Transverse colon (tissue), 4 donors: ENCODE data around the gene CDK15. TPM values are rescaled to one million over a fixed set of nuclear protein-coding genes. Genes with fewer than 3 reads are reported as not detected.

ENCODE experiments used
- DNase-seq: peaks from one replicate; pipeline ENCODE4 v3.0.0-alpha.2; 2019
- H3K27ac ChIP-seq, 4 donors: fragments of 200-600 bp; sonication (generic); 2 replicates each; pipeline ENCODE4 v1.5.1; 2016 to 2018; ENCODE audit warnings: inconsistent platforms in 4 of 4
- H3K27me3 ChIP-seq: fragments of 200-600 bp; sonication (generic); 2 replicates; pipeline ENCODE4 v1.5.1; 2017; ENCODE audit warnings: inconsistent platforms
- H3K36me3 ChIP-seq, 4 donors: fragments of 200-600 bp; sonication (generic); 2 replicates each; pipeline ENCODE4 v1.5.1; 2017 to 2019; ENCODE audit warnings: inconsistent platforms in 4 of 4
- H3K4me1 ChIP-seq, 4 donors: fragments of 200-600 bp; sonication (generic); 2 replicates each; pipeline ENCODE4 v1.5.1; 2017 to 2020; ENCODE audit warnings: inconsistent platforms in 4 of 4
- H3K4me3 ChIP-seq, 4 donors: fragments of 200-600 bp; sonication (generic); 1 replicate in 1 of 4; 2 replicates in 3 of 4; pipeline versions ENCODE4 v1.5.1 to v1.6.1; 2017 to 2019; ENCODE audit warnings: inconsistent platforms in 4 of 4
- H3K9me3 ChIP-seq, 2 donors: fragments of 200-600 bp; sonication (generic); 2 replicates each; pipeline ENCODE4 v1.5.1; 2017 to 2019; ENCODE audit warnings: inconsistent platforms in 2 of 2
- EP300 ChIP-seq: sonication (generic); formaldehyde crosslinking; IDR thresholded peaks from one replicate; pipeline ENCODE4 v1.6.1; 2017; ENCODE audit warnings: antibody characterized with exemption, low read depth
- POLR2A ChIP-seq: fragments of 450-650 bp; IDR thresholded peaks from one replicate; pipeline ENCODE4 v1.6.1; 2016; ENCODE audit warnings: antibody characterized with exemption, mild to moderate bottlenecking, moderate library complexity
- POLR2AphosphoS5 ChIP-seq, 3 donors: sonication (generic); formaldehyde crosslinking; IDR thresholded peaks; one replicate each; pipeline ENCODE4 v1.6.1; 2016; ENCODE audit warnings: antibody characterized with exemption in 3 of 3
- WGBS, 2 donors: methylation state at CpG; one replicate each; pipeline ENCODE4 v1.1.5; 2018; ENCODE audit warnings: low coverage in 1 of 2; 5-methylcytosine and 5-hydroxymethylcytosine counted together
- in situ Hi-C, 4 donors: fragments of 200-750 bp; cut with MboI; loops; one replicate each; pipeline versions ENCODE4 v1.15.0 to v1.15.1; 2017; ENCODE audit warnings: low sequenced_read_pairs in 3 of 4, low pct_ligation_motif_present in 1 of 4, low pct_unique_long_range_greater_than_20kb in 1 of 4
- intact Hi-C: fragments of 100-400 bp; cut with DNase I; formaldehyde crosslinking; loops from one replicate; pipeline ENCODE4 v1.15.1; 2023; ENCODE audit warnings: low total_unique reads
- total RNA-seq, 4 donors: library from RNA; depleted of rRNA; stranded (reverse); fragments of >200 nt; gene quantifications; one replicate each; pipeline ENCODE4 v1.1.0, GENCODE V29; 2016
- TF ChIP-seq, protein P1 (sequence below), 5 experiments: fragments of 200-600 bp in 3 of 5; fragments of 450-650 bp in 2 of 5; sonication (generic) in 3 of 5; IDR thresholded peaks; 1 replicate in 2 of 5; 2 replicates in 3 of 5; pipeline ENCODE4 v1.5.1; 2016 to 2017; ENCODE audit warnings: antibody characterized with exemption in 5 of 5, inconsistent platforms in 3 of 5, mild to moderate bottlenecking in 2 of 5, moderate library complexity in 1 of 5

CDK15 gene
- total RNA-seq, 4 donors from 2014 or later, result 0.14 to 0.79 TPM; not detected in 2

DNA sequence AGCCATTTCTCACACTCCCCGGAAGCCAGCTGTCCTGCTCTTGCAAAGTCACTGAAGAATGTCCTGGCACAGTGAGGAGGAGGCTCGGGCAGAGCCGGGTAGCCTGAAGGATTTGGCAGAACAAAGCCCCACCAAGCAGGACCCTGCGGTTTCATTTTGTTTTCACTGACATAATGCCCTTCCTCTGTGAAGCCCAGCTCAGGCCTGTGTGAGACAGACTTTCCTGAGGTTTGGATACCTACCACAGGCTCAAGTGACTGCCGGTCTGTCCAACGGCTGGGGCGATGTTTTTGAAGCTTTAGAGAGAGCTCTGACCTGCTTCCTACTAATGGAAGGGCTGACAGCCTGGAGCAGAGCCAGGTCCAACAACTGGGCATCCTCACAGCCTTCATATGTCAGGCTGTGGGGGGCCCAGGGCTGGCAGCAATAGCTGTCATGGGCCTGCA lies 127.5 kb downstream of the CDK15 start:
- Histone ChIP-seq H3K9me3 (no peaks in the 10 kb centered on the region), H3K27me3 (peaks cover 4% of the 10 kb centered on the region), H3K4me1 (peaks cover 0 to 4% (median 2%) of the 10 kb centered on the region in 4 donors), H3K27ac (no peak overlapping the region), H3K36me3 (no peaks in the 10 kb centered on the region), H3K4me3 (no peak overlapping the region)
- no peak for DNase-seq
- intact Hi-C loops, result no loop called here
- WGBS, 2 donors, result 74% methylated on average over 7 of the region's 7 CpGs; no CpG with 5 or more reads in 1 of the 2 donors
- TF ChIP-seq EP300, result no peak
- TF ChIP-seq POLR2AphosphoS5 (IDR thresholded peaks at IDR 0.05), result no peak
- TF ChIP-seq, protein P1, sequence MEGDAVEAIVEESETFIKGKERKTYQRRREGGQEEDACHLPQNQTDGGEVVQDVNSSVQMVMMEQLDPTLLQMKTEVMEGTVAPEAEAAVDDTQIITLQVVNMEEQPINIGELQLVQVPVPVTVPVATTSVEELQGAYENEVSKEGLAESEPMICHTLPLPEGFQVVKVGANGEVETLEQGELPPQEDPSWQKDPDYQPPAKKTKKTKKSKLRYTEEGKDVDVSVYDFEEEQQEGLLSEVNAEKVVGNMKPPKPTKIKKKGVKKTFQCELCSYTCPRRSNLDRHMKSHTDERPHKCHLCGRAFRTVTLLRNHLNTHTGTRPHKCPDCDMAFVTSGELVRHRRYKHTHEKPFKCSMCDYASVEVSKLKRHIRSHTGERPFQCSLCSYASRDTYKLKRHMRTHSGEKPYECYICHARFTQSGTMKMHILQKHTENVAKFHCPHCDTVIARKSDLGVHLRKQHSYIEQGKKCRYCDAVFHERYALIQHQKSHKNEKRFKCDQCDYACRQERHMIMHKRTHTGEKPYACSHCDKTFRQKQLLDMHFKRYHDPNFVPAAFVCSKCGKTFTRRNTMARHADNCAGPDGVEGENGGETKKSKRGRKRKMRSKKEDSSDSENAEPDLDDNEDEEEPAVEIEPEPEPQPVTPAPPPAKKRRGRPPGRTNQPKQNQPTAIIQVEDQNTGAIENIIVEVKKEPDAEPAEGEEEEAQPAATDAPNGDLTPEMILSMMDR (IDR thresholded peaks at IDR 0.05), result no peak
- TF ChIP-seq POLR2A, result no peak
- in situ Hi-C loops, result no loop called here

DNA sequence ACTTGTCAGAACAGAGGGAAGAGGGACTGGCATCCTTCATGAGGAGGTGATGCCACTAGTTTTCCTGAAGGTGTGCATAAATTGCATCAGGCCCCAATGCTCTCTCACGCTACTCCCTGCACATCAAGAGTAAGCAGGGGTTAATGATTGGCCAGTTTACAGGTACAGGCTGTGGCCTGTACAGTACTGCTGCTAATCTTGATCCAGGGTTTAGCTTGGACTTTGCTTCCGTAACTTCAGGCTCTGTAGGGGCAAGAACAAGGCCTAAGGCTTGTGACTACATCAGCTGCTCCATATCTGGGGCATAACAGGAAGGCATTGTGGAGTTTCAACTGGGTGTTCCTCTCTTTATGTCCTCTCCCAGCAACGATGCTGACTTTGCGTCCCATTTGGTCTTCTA lies 130.5 kb downstream of the CDK15 start:
- peaks cover 0 to 4% (median 2%) of the 10 kb centered on the region in 4 donors for H3K4me1 ChIP-seq
- no peaks in the 10 kb centered on the region for H3K9me3 ChIP-seq
- H3K36me3 ChIP-seq, result no peaks in the 10 kb centered on the region
- in situ Hi-C loops, result no loop called here
- H3K27me3 ChIP-seq, result peaks cover 4% of the 10 kb centered on the region
- H3K4me3 ChIP-seq, result no peak overlapping the region
- DNase-seq, result peak; percentile 23
- 67% methylated on average over 4 of the region's 4 CpGs; no CpG with 5 or more reads in 1 of the 2 donors for WGBS, 2 donors
- peak overlapping the region in 3 of 4 donors; percentile 46 to 57 (median 51) for H3K27ac ChIP-seq
- TF ChIP-seq EP300 (no peak), POLR2AphosphoS5 (IDR thresholded peaks at IDR 0.05) (no peak), POLR2A (no peak)
- TF ChIP-seq, protein P1 (IDR thresholded peaks at IDR 0.05), result no peak
- intact Hi-C loops, result no loop called here

DNA sequence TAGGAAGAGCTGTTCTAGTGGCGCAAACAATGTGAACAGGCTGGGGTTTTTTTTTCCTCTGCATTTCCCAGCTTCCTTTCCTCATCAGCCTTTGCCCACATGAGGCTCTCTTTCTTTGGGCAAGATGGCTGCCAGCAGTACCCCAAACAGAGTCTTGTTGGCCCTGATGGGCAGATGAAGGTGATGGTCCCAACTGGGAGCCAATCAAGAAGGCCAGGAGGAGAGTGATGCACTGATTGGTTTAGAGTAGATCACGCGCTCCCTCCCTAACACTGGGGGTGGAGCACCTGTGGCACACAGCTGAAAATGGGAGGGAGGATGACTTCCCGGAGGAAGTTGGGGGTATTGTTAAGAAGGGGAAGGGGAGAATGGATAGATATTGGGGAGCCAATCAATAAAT lies 131.0 kb downstream of the CDK15 start:
- no peaks in the 10 kb centered on the region for H3K9me3 ChIP-seq
- H3K27me3 ChIP-seq, result peaks cover 4% of the 10 kb centered on the region
- peak overlapping the region in 3 of 4 donors; percentile 46 to 57 (median 51) for H3K27ac ChIP-seq
- WGBS, 2 donors, result 92 to 100% methylated on average over 4 of the region's 4 CpGs
- no peak overlapping the region for H3K4me3 ChIP-seq
- intact Hi-C loops (no loop called here), in situ Hi-C loops (no loop called here)
- peaks cover 0 to 4% (median 2%) of the 10 kb centered on the region in 4 donors for H3K4me1 ChIP-seq
- no peak for TF ChIP-seq POLR2AphosphoS5 (IDR thresholded peaks at IDR 0.05)
- no peak for TF ChIP-seq EP300
- TF ChIP-seq, protein P1 (IDR thresholded peaks at IDR 0.05), result no peak
- TF ChIP-seq POLR2A, result no peak
- no peak for DNase-seq
- H3K36me3 ChIP-seq, result no peaks in the 10 kb centered on the region

DNA sequence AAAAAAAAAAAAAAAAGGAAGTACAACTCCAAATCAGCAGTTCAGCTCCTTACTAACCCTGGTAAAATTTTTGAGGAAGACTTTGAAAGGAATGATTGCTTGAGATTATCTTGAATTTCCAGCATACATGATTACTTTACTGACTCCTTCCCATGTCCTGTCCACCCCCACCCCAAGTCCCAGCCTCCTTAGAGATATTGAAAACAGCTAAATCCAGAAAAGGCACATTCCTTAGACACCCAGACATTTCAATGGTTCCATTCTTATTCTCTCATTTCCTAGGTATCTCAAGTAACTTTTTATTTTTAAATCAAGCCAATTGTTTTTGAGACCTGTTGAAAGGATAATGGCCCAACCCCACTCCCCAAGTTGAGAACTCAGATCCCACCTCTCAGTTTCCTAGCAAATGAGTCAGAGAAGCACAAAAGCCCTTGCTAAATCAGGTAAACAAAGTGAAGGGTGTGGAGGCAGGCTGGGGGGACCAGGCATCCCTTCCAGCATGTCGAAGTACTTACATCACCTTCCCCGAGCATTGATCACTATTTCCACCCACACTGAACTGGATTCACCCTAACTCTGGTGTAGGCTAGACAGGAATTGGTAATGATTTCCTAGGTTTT lies 131.9 kb downstream of the CDK15 start:
- in situ Hi-C loops, result no loop called here
- H3K9me3 ChIP-seq, result no peaks in the 10 kb centered on the region
- peaks cover 4% of the 10 kb centered on the region for H3K27me3 ChIP-seq
- TF ChIP-seq POLR2AphosphoS5 (IDR thresholded peaks at IDR 0.05) (no peak), POLR2A (no peak), EP300 (no peak)
- TF ChIP-seq, protein P1 (IDR thresholded peaks at IDR 0.05), result no peak
- no peak for DNase-seq
- H3K4me3 ChIP-seq, result no peak overlapping the region
- WGBS, 2 donors, result 82 to 87% methylated on average over 2 of the region's 2 CpGs
- H3K27ac ChIP-seq, result no peak overlapping the region
- no peaks in the 10 kb centered on the region for H3K36me3 ChIP-seq
- intact Hi-C loops, result no loop called here
- peaks cover 0 to 4% (median 2%) of the 10 kb centered on the region in 4 donors for H3K4me1 ChIP-seq
